Right lobe of liver (tissue), 6 donors: Measurements from ENCODE around the gene DNM3. TPM values are rescaled to one million over a fixed set of nuclear protein-coding genes. Genes with fewer than 3 reads are reported as not detected.

Source experiments
- ATAC-seq, 4 donors: fragments of 200-7000 bp; cut with Tn5 transposase; one replicate each; pipeline ENCODE4 v1.9.1; 2020; ENCODE audit warnings: mild to moderate bottlenecking in 4 of 4, moderate library complexity in 4 of 4
- DNase-seq, 3 donors: peaks; one replicate each; pipeline ENCODE4 v3.0.0-alpha.2; 2020
- H3K27ac ChIP-seq, 3 donors: fragments of 200-600 bp; one replicate each; pipeline ENCODE4 v1.8.0; 2022
- H3K27me3 ChIP-seq, 2 donors: fragments of 200-600 bp; one replicate each; pipeline ENCODE4 v1.8.0; 2022
- H3K36me3 ChIP-seq, 4 donors: fragments of 200-600 bp; sonication (generic) in 1 of 4; one replicate each; pipeline versions ENCODE4 v1.5.1 to v1.8.0; 2017 to 2022; ENCODE audit warnings: control low read depth in 1 of 4
- H3K4me1 ChIP-seq, 4 donors: fragments of 200-600 bp; sonication (generic) in 1 of 4; one replicate each; pipeline versions ENCODE4 v1.5.1 to v1.8.0; 2017 to 2022; ENCODE audit warnings: control low read depth in 1 of 4
- H3K4me3 ChIP-seq, 3 donors: fragments of 200-600 bp; one replicate each; pipeline ENCODE4 v1.8.0; 2022
- H3K9me3 ChIP-seq, 4 donors: fragments of 200-600 bp; sonication (generic) in 1 of 4; one replicate each; pipeline versions ENCODE4 v1.5.1 to v1.8.0; 2017 to 2022; ENCODE audit warnings: control low read depth in 1 of 4
- CTCF ChIP-seq, 4 donors: fragments of 200-600 bp in 3 of 4; fragments of 450-650 bp in 1 of 4; IDR thresholded peaks; one replicate each; pipeline versions ENCODE4 v1.5.1 to v1.8.0; 2016 to 2022; ENCODE audit warnings: antibody characterized with exemption in 4 of 4, mild to moderate bottlenecking in 2 of 4
- POLR2A ChIP-seq: fragments of 450-650 bp; IDR thresholded peaks from one replicate; pipeline ENCODE4 v1.6.1; 2017; ENCODE audit warnings: antibody characterized with exemption, mild to moderate bottlenecking
- WGBS: methylation state at CpG from one replicate; pipeline ENCODE4 v1.1.6; 2018; ENCODE audit warnings: low coverage, low lambda C conversion rate; ENCODE audit not compliant: insufficient coverage; ENCODE audit errors: missing lambda C conversion rate; 5-methylcytosine and 5-hydroxymethylcytosine counted together
- intact Hi-C, 2 donors: fragments of 100-400 bp; cut with DNase I; formaldehyde crosslinking; loops; one replicate each; pipeline versions ENCODE4 v1.11.2 to v1.14.1; 2022
- total RNA-seq, 6 experiments: library from RNA; depleted of rRNA in 2 of 6; stranded (reverse); fragments of >200 nt in 2 of 6; fragmentation: NEBNext Ultra II Directional in 3 of 6; extraction: Animal tissue kit (Norgen Biotek cat#: 25700) in 3 of 6; gene quantifications; one replicate each; pipeline versions ENCODE4 v1.1.0 to v1.2.4, GENCODE V29; 2016 to 2023
- donor health status: DM: no; HTN: yes; CAD: no.
- donor health status: DM: no; HTN: no; CAD: no.
- donor health status: DM: no; HTN: no; CAD: no.
- donor health status: DM: no; HTN: yes; CAD: no.
- donor health status: DM: no; HTN: yes; CAD: no.

Gene DNM3
- total RNA-seq, 6 experiments from 2014 or later = 0.29 to 0.92 (median 0.43) TPM

DNA sequence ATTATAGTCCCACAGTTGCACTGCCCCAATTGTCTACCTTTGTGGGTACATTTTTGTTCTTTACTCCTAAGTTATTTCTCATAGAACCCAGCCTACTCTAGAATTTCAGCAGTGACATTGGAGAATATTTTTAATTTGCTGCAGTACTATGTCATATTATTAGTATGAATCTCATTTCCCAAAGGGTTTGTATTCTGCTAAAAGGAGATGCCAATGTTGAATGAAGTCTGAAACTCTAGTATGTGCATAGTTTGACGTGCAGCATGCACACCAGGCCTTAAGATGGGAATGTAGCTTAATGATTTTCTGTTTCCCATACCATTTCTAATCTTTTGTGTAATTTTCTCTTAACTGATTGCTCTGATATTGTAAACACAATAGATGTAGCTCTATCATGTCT lies 568.7 kb downstream of the DNM3 start:
- Histone ChIP-seq H3K9me3 (no peaks in the 10 kb centered on the region), H3K27me3 (no peaks in the 10 kb centered on the region), H3K36me3 (no peaks in the 10 kb centered on the region), H3K4me1 (no peaks in the 10 kb centered on the region), H3K27ac (no peak overlapping the region), H3K4me3 (no peak overlapping the region)
- TF ChIP-seq POLR2A (no peak), CTCF (IDR thresholded peaks at IDR 0.05) (no peak)
- DNase-seq (no peak), ATAC-seq (no peak)
- intact Hi-C loops = no loop called here
- 92% methylated on average over 1 of the region's 1 CpG for WGBS

- Histone ChIP-seq H3K4me3 (no peak overlapping the region), H3K27me3 (no peaks in the 10 kb centered on the region), H3K9me3 (no peaks in the 10 kb centered on the region), H3K4me1 (no peaks in the 10 kb centered on the region), H3K36me3 (no peaks in the 10 kb centered on the region), H3K27ac (no peak overlapping the region)
- DNase-seq (no peak), ATAC-seq (no peak)
- intact Hi-C loops = no loop called here
- no peak for TF ChIP-seq POLR2A
- no peak for TF ChIP-seq CTCF (IDR thresholded peaks at IDR 0.05)
- 85% methylated on average over 2 of the region's 2 CpGs for WGBS
Observed at GRCh38 chr1:172411791-172412338, 570.6 kb downstream of the DNM3 start.

GRCh38 chr1:172414331-172414730 lies 573.0 kb downstream of the DNM3 start:
- DNase-seq (no peak), ATAC-seq (no peak)
- Histone ChIP-seq H3K4me3 (no peak overlapping the region), H3K4me1 (no peaks in the 10 kb centered on the region), H3K27me3 (no peaks in the 10 kb centered on the region), H3K27ac (no peak overlapping the region), H3K36me3 (no peaks in the 10 kb centered on the region), H3K9me3 (no peaks in the 10 kb centered on the region)
- intact Hi-C loops = no loop called here
- TF ChIP-seq CTCF (IDR thresholded peaks at IDR 0.05) = no peak
- TF ChIP-seq POLR2A = no peak

DNA sequence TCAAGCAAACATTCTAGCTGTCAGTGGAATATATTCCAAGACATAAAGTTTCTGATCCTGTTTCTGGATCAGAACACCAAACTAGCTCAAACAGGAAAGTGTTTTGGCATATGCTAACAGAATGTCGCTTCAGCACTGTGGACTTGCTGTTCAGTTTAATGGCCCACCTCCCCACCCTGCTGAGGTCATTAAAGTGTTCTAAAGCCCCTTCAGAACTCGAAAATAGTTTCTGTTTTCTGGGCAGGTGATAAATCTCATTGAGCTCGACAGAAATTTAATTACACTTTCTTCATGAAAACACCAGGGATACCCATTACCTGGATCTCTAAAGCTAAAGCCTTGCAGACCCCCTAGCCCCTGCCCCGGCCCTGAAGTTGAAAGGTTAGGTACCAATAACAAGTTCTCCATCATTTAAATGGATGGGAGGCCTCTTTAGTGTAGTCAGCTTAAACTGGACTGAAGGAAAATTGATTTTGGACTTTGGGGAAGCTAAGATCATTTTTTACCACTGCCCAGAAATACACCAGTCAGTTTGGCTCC lies 575.3 kb downstream of the DNM3 start:
- ATAC-seq (no peak), DNase-seq (no peak)
- Histone ChIP-seq H3K4me1 (no peaks in the 10 kb centered on the region), H3K9me3 (no peaks in the 10 kb centered on the region), H3K27ac (no peak overlapping the region), H3K36me3 (no peaks in the 10 kb centered on the region), H3K4me3 (no peak overlapping the region), H3K27me3 (no peaks in the 10 kb centered on the region)
- intact Hi-C loops = no loop called here
- WGBS = 79% methylated on average over 3 of the region's 4 CpGs
- no peak for TF ChIP-seq CTCF (IDR thresholded peaks at IDR 0.05)
- no peak for TF ChIP-seq POLR2A

DNA sequence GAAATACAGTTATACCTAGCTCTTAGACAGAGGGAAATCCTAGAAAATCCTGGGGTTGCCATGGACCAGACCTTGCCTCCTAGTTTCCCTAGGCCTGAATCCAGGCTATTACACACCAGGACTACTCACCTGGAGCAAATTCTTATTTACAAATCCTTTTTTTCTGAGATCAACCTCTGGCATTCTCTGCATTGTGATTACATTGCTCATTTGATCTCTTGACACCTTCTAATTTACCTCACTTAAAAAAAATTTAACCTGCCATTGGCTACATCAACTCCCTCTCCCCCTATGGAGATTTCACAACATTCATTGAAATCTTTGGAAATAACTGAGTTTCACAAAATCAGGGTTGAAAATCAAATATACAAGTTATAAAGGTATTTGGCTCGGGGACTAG lies 576.3 kb downstream of the DNM3 start:
- Histone ChIP-seq H3K4me1 (no peaks in the 10 kb centered on the region), H3K9me3 (no peaks in the 10 kb centered on the region), H3K4me3 (no peak overlapping the region), H3K27me3 (no peaks in the 10 kb centered on the region), H3K36me3 (no peaks in the 10 kb centered on the region), H3K27ac (no peak overlapping the region)
- TF ChIP-seq POLR2A = no peak
- no peak for TF ChIP-seq CTCF (IDR thresholded peaks at IDR 0.05)
- DNase-seq (no peak), ATAC-seq (peak in 1 of 4 donors; percentile 62)
- 71% methylated on average over 1 of the region's 1 CpG for WGBS
- intact Hi-C loops = no loop called here
